ENCODE data around the gene DUSP12. TPM values are rescaled to one million over a fixed set of nuclear protein-coding genes. Genes with fewer than 3 reads are reported as not detected.

The DUSP12 gene
- total and polyA plus RNA-seq, 9 of the 15 experiments (the other 6 are each of a cell fraction or from before 2014, with no cell fraction given) = 10.4 to 81.4 (median 43.6) TPM

DNA sequence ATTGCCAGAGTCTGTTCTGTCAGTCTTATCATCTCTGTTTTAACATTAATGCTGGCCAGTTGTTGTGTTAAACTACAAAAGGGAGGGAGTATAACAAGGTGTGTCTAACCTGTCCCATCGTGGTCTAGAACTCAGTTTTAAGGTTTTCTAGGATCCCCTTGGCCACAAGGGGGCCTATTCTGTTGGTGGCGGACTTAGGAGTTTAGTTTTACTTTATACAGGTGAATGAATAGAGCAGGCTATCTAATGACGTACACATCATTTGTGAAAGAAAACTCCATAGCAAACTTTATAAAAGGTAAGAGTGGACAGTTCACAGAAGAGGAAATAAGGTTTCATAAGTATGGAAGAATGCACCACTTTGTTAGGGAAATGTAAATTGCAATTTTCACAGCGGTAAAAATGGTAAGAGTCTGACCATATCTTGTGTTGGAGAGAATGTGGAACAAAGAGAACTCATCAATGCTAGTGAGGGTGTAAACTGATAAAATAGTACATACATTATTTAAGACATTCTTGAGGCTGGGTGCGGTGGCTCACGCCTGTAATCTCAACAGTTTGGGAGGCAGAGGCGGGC lies 14.0 kb downstream of the DUSP12 start (continued):
- TF ChIP-seq ZBTB33 (CRISPR knock-in tag; IDR thresholded peaks at IDR 0.05) (peak; percentile 94), ZNF134 (CRISPR knock-in tag; conservative IDR thresholded peaks at IDR 0.05) (no peak), PTRF (tag; IDR thresholded peaks at IDR 0.05) (no peak), MYC (IDR thresholded peaks at IDR 0.05; ENCODE audit: low read depth, low read length) (no peak), MYC (CRISPR knock-in tag; IDR thresholded peaks at IDR 0.05; ENCODE audit: borderline replicate concordance, low read depth) (no peak), SMARCC2 (IDR thresholded peaks at IDR 0.05; ENCODE audit: low read depth) (no peak), POLR2AphosphoS2 (IDR thresholded peaks at IDR 0.05; ENCODE audit: low read length) (no peak), TCF3 (CRISPR knock-in tag; IDR thresholded peaks at IDR 0.05) (no peak), KAT7 (CRISPR knock-in tag; IDR thresholded peaks at IDR 0.05; ENCODE audit: borderline replicate concordance) (no peak), ZNF431 (CRISPR knock-in tag; IDR thresholded peaks at IDR 0.05) (no peak), FOXJ3 (CRISPR knock-in tag; IDR thresholded peaks at IDR 0.05) (no peak), HDAC2 (IDR thresholded peaks at IDR 0.05) (no peak), SMARCA4 (IDR thresholded peaks at IDR 0.05) (peak; percentile 44; the same call in 1 of the 2 replicates), ZNF384 (IDR thresholded peaks at IDR 0.05; ENCODE audit: low read depth, low read length) (no peak), ZNF174 (CRISPR knock-in tag; IDR thresholded peaks at IDR 0.05) (no peak), EP400 (IDR thresholded peaks at IDR 0.05) (no peak), CBX2 (IDR thresholded peaks at IDR 0.05; ENCODE audit: insufficient read depth, low read length, poor library complexity, severe bottlenecking) (no peak), TCF7L2 (IDR thresholded peaks at IDR 0.05; ENCODE audit: low read depth, low read length) (no peak), FOXK1 (CRISPR knock-in tag; IDR thresholded peaks at IDR 0.05; ENCODE audit: borderline replicate concordance) (no peak), ZEB2 (IDR thresholded peaks at IDR 0.05) (peak; percentile 49; the same call in 1 of the 2 replicates), CREBBP (IDR thresholded peaks at IDR 0.05; ENCODE audit: low read depth, low read length) (no peak)
- TF ChIP-seq, protein P1, sequence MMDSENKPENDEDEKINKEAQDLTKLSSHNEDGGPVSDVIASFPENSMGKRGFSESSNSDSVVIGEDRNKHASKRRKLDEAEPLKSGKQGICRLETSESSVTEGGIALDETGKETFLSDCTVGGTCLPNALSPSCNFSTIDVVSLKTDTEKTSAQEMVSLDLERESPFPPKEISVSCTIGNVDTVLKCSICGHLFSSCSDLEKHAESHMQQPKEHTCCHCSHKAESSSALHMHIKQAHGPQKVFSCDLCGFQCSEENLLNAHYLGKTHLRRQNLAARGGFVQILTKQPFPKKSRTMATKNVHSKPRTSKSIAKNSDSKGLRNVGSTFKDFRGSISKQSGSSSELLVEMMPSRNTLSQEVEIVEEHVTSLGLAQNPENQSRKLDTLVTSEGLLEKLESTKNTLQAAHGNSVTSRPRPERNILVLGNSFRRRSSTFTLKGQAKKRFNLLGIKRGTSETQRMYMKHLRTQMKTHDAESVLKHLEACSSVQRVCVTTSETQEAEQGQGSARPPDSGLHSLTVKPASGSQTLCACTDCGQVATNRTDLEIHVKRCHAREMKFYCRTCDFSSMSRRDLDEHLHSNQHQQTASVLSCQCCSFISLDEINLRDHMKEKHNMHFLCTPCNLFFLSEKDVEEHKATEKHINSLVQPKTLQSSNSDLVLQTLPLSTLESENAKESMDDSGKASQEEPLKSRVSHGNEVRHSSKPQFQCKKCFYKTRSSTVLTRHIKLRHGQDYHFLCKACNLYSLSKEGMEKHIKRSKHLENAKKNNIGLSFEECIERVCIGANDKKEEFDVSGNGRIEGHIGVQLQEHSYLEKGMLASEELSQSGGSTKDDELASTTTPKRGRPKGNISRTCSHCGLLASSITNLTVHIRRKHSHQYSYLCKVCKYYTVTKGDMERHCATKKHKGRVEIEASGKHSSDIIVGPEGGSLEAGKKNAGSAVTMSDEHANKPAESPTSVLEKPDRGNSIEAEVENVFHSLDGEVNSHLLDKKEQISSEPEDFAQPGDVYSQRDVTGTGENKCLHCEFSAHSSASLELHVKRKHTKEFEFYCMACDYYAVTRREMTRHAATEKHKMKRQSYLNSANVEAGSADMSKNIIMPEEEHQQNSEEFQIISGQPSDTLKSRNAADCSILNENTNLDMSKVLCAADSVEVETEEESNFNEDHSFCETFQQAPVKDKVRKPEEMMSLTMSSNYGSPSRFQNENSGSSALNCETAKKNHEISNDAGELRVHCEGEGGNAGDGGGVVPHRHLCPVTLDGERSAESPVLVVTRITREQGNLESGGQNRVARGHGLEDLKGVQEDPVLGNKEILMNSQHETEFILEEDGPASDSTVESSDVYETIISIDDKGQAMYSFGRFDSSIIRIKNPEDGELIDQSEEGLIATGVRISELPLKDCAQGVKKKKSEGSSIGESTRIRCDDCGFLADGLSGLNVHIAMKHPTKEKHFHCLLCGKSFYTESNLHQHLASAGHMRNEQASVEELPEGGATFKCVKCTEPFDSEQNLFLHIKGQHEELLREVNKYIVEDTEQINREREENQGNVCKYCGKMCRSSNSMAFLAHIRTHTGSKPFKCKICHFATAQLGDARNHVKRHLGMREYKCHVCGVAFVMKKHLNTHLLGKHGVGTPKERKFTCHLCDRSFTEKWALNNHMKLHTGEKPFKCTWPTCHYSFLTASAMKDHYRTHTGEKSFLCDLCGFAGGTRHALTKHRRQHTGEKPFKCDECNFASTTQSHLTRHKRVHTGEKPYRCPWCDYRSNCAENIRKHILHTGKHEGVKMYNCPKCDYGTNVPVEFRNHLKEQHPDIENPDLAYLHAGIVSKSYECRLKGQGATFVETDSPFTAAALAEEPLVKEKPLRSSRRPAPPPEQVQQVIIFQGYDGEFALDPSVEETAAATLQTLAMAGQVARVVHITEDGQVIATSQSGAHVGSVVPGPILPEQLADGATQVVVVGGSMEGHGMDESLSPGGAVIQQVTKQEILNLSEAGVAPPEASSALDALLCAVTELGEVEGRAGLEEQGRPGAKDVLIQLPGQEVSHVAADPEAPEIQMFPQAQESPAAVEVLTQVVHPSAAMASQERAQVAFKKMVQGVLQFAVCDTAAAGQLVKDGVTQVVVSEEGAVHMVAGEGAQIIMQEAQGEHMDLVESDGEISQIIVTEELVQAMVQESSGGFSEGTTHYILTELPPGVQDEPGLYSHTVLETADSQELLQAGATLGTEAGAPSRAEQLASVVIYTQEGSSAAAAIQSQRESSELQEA (IDR thresholded peaks at IDR 0.05; ENCODE audit: low read depth) = no peak
